Hepatic stellate cell (primary cell): ENCODE results near the gene ABAT.

Experiments used
- DNase-seq: peaks from one replicate; pipeline ENCODE4 v3.0.0; 2011; ENCODE audit warnings: low spot score

Gene ABAT

DNA sequence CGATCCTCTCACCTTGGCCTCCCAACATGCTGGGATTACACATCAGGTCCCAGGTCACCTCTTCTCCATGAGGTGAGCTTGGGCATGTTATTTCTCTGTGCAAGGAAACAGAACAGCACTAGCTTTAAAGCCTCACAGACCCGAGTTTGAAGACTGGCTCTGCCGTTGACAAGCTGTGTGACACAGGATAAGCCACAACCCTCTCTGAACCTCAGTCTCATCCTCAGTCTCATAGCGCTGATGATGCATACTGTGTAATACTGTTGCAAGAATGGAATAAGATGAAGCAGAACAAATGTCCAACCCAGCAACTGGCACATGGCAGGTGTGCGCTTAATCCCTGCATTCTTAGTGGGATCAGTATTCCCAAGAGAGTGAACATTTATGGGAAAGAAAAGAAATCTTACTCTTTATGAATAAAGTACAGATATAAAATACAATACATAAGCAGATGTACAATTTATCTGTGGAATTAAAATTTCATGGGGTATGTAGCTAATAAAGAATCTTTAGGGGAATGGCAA is 43.5 kb downstream of the ABAT start:
- no peak for DNase-seq

DNA sequence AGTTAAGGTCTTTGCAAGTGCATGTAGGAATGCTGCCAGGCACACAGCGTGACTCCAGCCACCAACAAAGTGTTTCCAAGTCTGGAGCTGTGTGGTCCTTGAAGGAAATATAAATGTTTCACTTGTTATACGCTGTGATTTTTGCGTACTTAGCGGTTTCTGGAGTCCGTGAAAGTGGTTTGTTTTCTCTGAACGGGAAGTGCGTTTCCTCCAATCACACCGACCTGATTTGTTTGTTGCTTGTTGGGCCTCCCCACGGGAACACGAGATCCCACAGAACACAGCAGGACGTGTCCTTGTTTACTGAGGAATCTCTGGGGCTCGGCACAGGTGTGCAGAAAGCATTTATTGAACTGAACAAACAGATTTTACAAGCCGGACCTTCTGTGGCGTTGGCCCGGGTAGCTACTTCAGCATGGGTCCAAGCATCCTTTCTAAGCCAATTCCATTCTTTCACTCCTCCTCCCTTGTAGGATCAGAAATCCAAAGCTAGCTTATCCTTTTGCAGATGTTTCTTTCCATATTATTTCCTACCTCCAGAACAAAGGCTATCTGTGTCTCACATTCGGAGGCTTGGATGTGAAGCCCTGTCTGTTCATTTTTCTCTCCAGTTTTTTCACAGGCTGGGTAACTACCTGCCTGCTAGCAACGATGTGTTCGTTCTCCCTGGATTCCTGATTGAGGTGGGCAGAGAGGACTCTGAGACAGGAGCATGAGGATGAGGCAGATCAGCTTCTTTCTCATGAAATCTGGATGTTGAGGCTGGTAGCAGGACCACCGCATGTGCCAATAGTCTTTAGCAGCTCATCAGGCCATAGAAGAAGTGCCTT is 44.6 kb downstream of the ABAT start:
- DNase-seq = no peak

DNA sequence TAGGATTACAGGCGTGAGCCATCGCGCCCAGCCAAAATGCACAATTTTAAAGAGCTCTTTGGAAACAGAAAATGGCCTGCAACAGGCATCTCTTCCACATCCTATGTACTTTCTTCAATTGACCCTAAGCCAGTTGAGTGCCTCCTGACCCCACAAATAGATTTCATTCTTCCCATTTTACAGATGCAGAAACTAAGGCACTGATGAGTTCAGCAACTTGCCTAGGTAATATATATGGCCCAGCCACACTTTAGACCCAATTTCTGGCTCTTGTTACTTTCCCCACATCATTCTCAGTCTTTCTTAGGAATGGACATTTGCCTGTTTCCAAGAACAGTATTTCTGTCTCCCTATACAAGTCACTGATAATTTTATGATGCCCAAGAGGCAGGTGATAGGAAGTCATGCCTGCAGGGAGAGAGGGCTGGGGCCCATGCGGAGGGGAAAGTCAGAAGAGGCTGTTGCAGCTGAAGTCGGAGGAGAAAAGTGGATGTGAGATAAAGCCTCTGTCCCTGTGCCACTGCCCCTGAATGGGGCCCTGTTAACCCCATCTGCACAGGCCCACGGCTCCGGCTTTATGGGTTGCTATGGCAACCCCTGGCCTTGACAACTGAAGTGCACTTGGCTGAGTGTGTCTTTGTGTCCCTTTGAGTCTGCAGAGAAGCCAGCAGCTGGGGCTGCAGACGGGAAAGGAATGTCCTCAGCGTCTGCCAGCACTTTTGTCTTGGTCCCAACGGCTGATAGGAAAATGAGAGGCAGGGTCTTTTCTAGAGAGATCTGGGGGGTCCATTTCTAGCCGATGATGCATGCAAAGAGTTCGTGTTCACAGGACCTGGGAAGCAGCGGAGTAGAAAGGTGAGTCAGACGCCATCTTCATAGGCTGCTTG is 45.9 kb downstream of the ABAT start:
- no peak for DNase-seq

DNA sequence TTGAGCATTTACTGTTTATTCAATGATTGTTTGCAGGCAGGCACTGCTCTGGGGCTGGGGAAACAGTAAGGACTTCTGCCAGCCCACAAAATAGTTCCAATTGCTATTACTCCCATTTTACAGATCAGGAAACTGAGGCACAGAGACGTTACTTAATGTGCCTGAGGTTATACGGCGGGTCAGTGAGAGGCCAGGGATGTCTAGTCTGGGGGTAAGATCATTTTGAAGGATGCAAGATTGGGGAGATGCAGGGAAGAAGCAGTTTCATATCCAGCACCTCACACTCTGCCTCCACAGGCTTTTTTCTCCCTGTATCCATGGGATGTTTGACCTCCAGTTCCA is 46.5 kb downstream of the ABAT start:
- no peak for DNase-seq

DNA sequence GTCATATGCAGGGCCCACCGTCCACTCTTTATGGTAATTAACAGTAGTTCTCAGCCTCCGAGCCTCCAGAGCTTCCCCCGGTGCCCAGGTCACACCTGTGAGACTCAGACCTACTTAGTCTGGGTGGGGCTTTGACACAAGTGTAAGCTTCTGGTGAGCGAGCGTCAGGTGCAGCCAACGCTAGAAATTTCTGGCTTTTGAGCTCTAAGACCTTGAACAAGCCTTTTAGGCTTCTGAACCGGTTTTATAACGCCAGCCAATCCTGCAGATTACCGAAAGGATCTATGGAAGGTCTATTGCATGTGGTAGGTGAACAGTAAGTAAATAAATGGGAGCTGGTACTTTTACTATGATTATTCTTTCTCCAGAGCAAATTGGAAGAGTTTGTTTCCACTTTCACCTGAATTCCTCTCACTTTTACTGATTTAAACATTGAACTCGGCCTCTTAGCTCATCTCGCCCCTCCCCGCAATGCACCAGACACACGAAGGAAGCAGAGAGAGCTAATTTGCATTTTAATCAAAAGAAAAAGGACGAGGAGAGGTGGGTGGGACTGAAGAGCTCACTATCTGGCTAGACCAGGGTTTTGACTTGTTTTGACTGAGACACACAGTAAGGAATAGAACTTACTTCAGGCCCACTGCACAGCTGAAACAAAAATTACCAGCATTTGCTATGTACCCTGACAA is 47.1 kb downstream of the ABAT start:
- no peak for DNase-seq

DNA sequence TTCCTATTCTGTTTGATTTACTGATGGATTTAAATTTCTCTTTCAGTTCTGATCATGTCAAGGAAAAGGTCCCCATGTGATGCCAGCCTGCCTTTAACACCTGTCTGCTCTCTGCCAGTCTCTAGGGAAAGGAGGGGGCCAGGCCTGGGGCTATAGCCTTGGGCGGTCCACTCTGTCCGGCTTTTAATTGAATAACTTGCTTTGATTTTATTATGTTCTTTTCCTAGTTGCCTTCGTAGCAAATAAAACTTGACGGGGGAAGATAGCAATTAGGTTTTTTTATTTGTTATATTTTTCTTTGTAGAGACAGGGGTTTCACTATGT is 47.6 kb downstream of the ABAT start:
- DNase-seq = no peak

DNA sequence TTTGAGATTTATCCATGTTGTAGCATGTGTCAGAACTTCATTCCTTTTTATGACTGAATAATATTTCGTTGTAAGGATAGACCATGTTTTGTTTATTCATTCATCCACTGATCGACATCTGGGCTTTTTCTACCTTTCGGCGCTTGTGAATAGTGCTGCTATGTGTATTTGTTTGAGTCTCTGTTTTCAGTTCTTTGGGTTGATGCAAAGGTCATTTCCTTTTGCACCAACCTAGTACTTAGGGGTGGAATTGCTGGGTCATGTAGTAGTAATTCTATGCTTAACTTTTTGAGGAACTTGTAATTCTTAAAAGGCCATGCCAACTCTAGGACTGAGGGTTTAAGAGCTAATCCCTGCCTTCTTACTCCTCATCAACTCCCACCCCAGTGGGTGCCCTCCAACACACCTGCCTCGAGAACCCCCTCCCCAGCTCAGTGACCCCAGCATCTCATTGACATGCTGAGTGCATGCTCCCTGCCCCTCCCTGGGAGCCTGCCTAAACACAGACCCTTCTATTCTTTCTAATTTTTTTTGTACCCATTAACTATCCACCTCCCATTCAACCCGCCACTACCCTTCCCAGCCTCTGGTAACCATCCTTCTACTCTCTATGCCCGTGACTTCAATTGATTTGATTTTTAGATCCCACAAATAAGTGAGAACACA is 51.2 kb downstream of the ABAT start:
- no peak for DNase-seq

DNA sequence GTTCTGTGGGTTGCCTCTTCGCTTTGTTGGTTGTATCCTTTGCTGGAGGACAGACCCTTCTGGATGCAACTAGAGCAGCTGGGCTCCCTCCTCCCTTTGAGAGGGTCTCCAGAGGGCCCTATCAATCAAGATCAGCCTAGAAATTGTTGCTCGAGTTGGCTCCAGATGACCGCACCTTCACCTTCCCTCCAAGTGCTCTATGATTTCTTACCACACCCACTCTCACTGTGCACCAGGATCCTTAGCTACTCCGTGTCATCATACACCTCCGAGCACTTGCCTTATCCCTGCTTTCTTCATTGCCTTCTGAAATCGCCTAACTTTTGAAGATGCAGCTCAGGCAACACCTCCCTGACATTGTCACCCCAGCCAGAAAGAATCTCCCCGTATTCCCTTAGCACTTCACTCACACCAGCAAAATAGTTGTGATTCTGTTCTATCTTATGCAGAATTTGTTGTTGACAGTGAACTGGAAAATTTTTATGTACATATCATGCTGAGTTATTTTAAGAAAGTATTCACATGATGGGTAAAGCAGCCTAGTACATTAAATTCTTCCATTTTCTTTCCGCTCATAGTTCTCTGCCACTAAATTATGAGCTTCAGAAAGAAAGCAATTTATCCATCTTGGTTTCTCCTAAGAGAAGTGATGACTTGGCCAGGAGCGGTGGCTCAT is 52.9 kb downstream of the ABAT start:
- no peak for DNase-seq

DNA sequence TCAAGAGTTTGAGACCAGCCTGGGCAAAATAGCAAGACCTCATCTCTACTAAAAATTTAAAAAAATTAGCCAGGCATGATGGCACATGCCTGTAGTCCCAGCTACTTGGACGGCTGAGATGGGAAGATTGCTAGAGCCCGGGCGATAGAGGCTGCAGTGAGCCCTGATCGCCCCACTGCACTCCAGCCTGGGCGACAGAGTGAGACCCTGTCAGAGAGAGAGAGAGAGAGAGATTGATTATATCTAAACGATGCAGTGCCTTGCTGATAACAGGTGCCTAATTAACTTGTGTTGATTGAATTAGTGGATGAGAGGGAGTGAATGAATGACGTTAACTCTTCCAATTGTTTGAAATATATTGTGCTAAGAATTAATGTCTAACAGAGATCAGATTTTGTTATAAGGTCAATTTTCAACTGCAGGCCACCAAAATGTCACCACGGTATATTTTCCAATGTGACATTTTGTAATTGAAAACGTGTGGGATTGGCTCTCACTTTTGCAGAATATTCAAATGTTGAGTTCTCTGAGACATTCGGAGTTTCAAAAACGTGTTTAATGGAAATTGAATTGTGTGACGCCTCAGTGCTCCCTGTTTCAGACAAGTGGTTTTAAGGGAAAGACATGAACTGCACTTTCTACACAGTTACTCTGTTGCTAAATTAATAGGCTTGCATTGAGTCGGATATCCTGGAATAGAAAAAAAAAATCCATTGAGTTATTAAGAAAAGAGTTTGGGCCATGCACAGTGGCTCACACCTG is 53.6 kb downstream of the ABAT start:
- DNase-seq = no peak

DNA sequence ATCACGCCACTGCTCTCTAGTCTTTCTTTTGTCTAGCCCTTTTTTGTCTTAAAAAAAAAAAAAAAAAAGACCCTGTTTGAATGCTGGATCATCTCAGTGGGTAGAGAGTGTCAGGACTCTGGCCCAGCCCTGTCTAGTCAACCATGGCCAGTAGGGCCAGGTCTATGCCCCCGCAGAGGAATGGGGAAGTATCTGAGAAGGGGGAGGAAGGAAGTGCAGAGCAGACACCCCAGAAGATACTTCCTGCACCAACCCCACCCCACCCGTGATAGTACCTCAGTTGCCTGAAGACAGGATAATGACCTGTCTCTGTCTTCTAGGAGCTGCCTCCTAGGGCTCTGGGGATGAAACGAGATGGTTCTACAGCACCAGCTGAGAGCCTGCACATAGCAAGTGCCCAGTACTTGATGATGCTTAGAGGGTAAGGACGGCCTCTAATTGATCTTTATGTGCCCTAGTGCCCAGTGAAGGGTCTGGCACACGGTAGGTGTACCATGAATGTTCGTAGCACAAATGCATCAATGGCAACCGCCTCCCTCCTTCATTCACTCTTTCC is 55.4 kb downstream of the ABAT start:
- no peak for DNase-seq

DNA sequence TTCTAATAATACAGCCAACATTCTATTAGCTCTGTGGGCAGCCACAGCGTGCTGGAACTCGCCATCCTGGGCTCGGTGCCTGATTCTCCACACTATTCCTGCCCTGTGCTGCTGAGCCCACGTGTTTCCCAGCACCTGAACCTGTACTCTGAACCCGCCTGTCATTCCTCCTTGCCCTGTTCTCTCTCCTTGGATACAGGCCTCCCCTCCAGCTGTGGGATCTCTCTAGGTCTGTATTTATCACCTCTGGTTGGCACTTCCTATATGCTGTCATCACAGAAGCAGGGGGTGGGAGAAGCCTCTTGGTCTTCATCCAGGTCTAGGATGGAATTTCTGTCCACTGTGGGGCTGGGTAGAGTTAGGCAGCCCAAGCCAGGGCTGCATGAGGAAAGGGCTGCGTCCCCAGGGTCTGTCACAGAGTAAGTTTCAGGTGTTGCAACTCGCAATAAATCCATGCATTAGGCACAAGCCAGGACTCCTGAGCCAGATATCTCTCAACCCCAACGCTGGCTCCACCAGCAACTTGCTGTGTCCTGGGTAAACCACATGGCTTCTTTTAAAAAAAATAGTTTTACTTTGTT is 56.0 kb downstream of the ABAT start:
- DNase-seq = no peak

DNA sequence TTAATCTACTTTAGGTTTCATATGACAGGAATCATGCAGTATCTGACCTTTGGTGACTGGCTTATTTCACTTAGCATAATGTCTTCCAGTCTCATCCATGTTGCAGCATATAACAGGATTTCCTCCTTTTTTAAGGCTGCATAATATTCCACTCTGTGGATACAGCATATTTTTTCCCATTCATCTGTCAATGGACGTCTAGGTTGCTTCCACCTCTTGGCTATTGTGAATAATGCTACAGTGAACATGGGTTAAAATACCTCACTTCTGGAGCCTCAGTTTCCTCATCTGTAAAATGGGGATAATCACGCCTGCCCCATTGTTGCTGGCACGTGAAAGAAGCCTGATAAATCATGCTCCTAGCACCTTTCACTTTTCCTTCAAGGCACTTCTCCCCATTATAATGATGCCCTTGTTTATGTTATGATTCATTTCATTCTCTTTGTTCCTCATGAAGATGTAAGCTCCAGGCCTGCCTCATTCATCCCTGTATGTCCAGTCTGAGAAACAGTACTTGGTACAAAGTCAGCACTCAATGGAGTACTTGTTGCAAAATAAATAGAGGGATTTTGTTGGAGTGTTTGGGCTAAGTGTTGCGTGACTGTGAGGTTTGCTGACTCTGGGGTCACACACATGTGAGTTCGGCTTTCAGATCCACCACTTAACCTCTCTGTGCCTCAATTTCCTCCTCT is 59.6 kb downstream of the ABAT start:
- DNase-seq = no peak

DNA sequence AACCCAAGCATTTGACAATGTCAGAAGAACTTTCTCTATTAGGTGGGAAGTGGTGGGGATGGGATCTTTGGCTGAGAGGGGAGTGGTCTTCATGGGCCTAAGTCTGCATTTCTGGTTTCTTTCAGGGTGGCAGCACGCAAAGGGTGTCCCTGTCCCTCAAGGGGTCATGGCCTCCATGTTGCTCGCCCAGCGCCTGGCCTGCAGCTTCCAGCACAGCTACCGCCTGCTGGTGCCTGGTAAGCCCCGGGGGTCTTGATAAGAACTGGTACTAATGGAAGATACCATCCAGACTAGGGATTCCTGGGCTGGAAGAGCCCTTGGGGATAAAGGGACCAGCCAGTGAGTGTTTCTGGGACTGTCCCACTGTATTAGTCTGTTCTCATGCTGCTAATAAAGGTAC is 61.2 kb downstream of the ABAT start:
- no peak for DNase-seq

DNA sequence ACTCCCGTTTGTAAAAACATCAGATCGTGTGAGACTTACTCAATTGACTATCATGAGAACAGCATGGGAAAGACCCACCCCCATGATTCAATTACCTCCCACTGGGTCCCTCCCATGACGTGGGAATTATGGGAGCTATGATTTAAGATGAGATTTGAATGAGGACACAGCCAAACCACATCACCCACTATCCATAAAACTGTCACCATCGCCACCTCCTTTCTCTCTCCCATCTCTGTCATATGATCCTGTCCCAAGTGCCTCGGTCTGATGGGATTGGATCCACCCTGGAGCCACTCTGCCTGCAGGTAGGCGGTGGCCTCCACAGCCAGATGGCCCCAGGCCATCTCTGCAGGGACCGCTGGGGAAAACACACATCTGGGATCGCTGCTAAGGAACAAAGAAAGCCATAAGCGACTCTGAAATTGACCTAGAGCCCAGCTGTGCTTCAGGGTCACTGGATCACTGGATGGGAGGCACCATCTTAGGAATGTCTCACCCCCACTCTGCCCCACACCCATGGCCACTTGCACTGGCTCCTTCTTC is 61.8 kb downstream of the ABAT start:
- no peak for DNase-seq

DNA sequence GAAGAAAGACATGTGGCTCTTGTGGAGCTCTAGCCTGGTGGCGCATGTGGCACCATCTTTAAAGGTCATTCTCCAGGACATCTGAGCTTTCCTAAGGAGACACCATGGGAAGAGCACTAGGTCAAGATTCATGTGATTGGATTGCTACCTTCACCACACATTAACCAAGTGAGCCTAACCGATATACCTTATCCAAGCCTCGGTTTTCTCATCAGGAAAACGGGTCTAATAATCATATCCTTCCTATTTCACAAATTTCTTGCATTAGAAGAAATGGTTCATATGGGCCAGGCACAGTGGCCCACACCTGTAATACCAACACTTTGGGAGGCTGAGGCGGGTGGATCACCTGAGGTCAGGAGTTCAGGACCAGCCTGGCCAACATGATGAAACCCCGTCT is 64.7 kb downstream of the ABAT start:
- DNase-seq = no peak

DNA sequence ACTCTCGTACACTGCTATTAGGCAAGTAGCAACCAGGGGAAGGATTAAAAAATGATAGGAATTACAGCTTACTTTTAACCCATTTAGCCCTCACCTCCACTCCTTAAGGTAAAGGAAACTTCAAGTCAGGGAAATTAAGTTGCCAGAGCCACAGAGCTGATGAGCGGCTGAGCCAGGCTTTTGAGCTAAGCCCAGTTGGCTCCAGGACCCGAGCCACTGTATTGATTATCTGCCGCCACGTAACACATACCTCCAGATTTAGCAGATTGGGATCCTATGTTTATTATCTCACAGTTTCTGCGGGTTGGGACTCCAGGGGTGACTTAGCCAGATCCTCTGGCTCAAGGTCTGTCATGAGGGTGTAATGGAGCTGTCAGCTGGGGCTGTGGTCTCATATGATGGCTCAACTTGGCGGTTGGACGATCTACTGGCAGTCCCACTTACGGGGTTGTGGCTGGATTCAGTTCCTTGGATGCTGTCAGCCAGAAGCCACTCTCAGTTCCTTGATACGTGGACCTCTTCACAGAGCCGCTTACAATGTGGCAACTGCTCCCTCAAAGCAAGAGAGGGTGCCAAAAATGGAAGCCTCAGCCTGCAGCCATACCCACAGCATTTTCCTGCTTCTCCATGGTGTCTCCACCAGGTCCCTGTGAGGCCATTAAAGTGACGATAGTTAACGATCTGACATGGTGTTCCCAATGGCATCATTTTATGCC is 65.7 kb downstream of the ABAT start:
- no peak for DNase-seq

DNA sequence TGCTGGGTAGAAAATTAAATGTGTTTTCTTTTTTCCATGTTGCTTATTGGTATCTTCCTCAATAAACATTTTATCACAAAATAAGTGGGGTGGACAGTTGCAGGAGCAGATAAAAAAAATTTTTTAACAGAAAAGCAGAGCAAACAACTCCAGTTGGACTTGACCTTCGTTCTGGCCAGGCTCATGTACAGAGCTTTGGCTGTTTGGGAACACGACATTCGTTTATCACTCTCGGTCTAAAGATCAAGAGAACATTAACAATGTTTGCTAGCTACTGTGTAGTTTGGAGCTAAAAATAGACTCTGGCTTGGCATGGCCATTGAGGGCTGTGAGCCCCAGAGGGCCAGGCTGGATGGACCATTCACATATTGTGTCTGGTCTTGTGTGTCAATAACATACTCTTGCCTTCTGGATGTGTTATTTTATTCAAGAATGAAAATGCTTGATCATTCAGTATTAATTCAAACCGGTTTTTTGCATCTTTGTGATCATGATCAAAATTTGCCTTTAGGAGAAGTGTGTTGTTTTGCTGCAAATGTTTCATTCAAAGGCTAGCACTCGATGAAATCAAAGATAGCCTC is 66.4 kb downstream of the ABAT start:
- no peak for DNase-seq

DNA sequence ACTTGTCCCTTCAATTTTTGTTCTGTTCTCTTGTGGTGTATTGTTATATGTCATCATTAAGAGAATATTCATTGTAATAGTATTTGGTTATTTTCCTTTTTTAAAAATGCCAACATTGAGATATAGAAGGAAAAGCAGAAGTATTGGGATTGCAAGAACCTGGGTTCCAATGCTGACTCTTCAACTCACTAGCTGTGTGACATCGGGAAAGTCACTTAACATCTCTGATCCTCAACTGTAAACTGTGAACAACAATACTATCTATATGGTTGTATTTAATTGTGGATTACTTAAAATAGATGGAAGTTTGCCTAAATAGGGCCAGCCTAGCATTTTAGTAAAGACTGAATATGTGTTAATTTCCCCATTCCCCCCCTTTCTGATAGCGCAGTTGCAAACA is 67.2 kb downstream of the ABAT start:
- no peak for DNase-seq
